NCI-H1048 (cell line): ENCODE measurements around the gene CROT.

ENCODE experiments used
- DNase-seq: peaks from one replicate; lab custom pipeline; 2025; lab: John Stamatoyannopoulos, UW

Gene CROT

GRCh38 chr7:87341441-87341840 lies 4.0 kb upstream of the CROT start:
- no peak for DNase-seq

GRCh38 chr7:87342231-87342630 lies 3.2 kb upstream of the CROT start:
- DNase-seq, result no peak

GRCh38 chr7:87344446-87344845 lies 1.0 kb upstream of the CROT start:
- DNase-seq, result no peak

- no peak for DNase-seq
Measured at GRCh38 chr7:87345962-87346371, 503 bp downstream of the CROT start.

- DNase-seq, result no peak
Measured at GRCh38 chr7:87347207-87347606, 1.7 kb downstream of the CROT start.

- DNase-seq, result no peak
Measured at GRCh38 chr7:87347664-87348063, 2.2 kb downstream of the CROT start.

- no peak for DNase-seq
Measured at GRCh38 chr7:87354749-87355148, 9.3 kb downstream of the CROT start.

- no peak for DNase-seq
Measured at GRCh38 chr7:87356448-87356847, 11.0 kb downstream of the CROT start.

- DNase-seq, result no peak
Measured at GRCh38 chr7:87359366-87359765, 13.9 kb downstream of the CROT start.

GRCh38 chr7:87361320-87361719 lies 15.9 kb downstream of the CROT start:
- no peak for DNase-seq

GRCh38 chr7:87363342-87363741 lies 17.9 kb downstream of the CROT start:
- DNase-seq, result no peak

- no peak for DNase-seq
Measured at GRCh38 chr7:87364246-87364645, 18.8 kb downstream of the CROT start.

GRCh38 chr7:87369216-87369615 lies 23.8 kb downstream of the CROT start:
- DNase-seq, result no peak

- no peak for DNase-seq
Measured at GRCh38 chr7:87370660-87371180, 25.3 kb downstream of the CROT start.

- no peak for DNase-seq
Measured at GRCh38 chr7:87375662-87376435, 30.4 kb downstream of the CROT start.

- DNase-seq, result no peak
Measured at GRCh38 chr7:87380905-87381304, 35.4 kb downstream of the CROT start.

- no peak for DNase-seq
Measured at GRCh38 chr7:87391020-87391701, 45.7 kb downstream of the CROT start.

- DNase-seq, result no peak
Measured at GRCh38 chr7:87395442-87396020, 50.1 kb downstream of the CROT start.

- no peak for DNase-seq
Measured at GRCh38 chr7:87398446-87398845, 53.0 kb downstream of the CROT start.

- DNase-seq, result no peak
Measured at GRCh38 chr7:87404674-87405073, 59.2 kb downstream of the CROT start.

GRCh38 chr7:87411186-87411585 lies 65.7 kb downstream of the CROT start:
- no peak for DNase-seq

GRCh38 chr7:87413029-87413428 lies 67.6 kb downstream of the CROT start:
- DNase-seq, result no peak
